ENCODE measurements around the gene CD59.

The CD59 gene

GRCh38 chr11:33685082-33685481 is 51.1 kb downstream of the CD59 start:
- TF ChIP-seq, protein P1, sequence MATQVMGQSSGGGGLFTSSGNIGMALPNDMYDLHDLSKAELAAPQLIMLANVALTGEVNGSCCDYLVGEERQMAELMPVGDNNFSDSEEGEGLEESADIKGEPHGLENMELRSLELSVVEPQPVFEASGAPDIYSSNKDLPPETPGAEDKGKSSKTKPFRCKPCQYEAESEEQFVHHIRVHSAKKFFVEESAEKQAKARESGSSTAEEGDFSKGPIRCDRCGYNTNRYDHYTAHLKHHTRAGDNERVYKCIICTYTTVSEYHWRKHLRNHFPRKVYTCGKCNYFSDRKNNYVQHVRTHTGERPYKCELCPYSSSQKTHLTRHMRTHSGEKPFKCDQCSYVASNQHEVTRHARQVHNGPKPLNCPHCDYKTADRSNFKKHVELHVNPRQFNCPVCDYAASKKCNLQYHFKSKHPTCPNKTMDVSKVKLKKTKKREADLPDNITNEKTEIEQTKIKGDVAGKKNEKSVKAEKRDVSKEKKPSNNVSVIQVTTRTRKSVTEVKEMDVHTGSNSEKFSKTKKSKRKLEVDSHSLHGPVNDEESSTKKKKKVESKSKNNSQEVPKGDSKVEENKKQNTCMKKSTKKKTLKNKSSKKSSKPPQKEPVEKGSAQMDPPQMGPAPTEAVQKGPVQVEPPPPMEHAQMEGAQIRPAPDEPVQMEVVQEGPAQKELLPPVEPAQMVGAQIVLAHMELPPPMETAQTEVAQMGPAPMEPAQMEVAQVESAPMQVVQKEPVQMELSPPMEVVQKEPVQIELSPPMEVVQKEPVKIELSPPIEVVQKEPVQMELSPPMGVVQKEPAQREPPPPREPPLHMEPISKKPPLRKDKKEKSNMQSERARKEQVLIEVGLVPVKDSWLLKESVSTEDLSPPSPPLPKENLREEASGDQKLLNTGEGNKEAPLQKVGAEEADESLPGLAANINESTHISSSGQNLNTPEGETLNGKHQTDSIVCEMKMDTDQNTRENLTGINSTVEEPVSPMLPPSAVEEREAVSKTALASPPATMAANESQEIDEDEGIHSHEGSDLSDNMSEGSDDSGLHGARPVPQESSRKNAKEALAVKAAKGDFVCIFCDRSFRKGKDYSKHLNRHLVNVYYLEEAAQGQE (IDR thresholded peaks at IDR 0.05; ENCODE audit: insufficient read depth in 1 of 2, low read depth in 2 of 2, low read length in 2 of 2) = no peak
- TF ChIP-seq SIN3A (IDR thresholded peaks at IDR 0.05; ENCODE audit: borderline replicate concordance, insufficient read depth, low read length) (no peak), FOXP2 (optimal IDR thresholded peaks at IDR 0.05; ENCODE audit: borderline replicate concordance, extremely low read depth, extremely low read length, insufficient read depth) (no peak), POLR2AphosphoS5 (IDR thresholded peaks at IDR 0.05; ENCODE audit: low read depth, low read length) (no peak), TAF1 (IDR thresholded peaks at IDR 0.05; ENCODE audit: borderline replicate concordance, insufficient read depth, low read length) (no peak)

- TF ChIP-seq, protein P1 (IDR thresholded peaks at IDR 0.05; ENCODE audit: insufficient read depth in 1 of 2, low read depth in 2 of 2, low read length in 2 of 2) = no peak
- no peak for TF ChIP-seq FOXP2 (optimal IDR thresholded peaks at IDR 0.05; ENCODE audit: borderline replicate concordance, extremely low read depth, extremely low read length, insufficient read depth)
Observed at GRCh38 chr11:33684003-33684706, 52.1 kb downstream of the CD59 start.

DNA sequence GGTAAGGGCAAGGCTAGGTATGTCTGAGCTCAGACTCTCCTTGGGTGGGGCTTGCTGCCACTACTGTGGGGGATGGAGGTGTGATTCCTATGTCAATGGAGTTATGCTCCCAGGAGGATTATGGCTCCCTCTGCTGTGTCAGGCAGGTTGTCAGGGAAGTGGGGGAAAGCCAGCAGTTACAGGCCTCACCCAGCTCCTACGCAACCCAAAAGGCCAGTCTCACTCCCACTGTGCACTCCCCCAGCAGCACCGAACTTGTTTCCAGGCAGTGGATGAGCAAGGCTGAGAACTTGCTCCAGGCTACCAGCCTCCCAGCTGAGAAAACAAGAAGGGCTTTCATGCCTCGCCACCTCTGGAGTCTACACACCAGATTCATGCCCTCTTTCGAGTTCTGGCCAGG is 53.8 kb downstream of the CD59 start:
- TF ChIP-seq SIN3A (IDR thresholded peaks at IDR 0.05; ENCODE audit: borderline replicate concordance, insufficient read depth, low read length) (no peak), FOXP2 (optimal IDR thresholded peaks at IDR 0.05; ENCODE audit: borderline replicate concordance, extremely low read depth, extremely low read length, insufficient read depth) (no peak), TAF1 (IDR thresholded peaks at IDR 0.05; ENCODE audit: borderline replicate concordance, insufficient read depth, low read length) (no peak), POLR2AphosphoS5 (IDR thresholded peaks at IDR 0.05; ENCODE audit: low read depth, low read length) (no peak)
- TF ChIP-seq, protein P1 (IDR thresholded peaks at IDR 0.05; ENCODE audit: insufficient read depth in 1 of 2, low read depth in 2 of 2, low read length in 2 of 2) = no peak

DNA sequence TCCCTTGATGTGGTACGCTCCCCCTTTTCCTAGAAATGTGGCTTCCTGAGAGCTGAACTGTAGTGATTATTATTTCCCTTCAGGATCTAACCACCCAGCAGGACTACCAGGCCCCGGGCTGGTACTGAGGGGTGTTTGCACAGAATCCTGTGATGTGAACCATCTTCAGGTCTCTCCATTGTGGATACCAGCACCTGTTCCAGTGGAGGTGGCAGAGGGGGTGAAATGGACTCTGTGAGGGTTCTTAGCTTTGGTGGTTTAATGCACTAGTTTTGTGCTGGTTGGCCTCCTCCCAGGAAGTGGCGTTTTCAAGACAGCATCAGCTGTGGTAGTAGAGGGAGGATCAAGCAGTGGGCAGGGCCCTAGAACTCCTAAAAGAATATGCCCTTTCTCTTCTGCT is 54.2 kb downstream of the CD59 start:
- TF ChIP-seq TAF1 (IDR thresholded peaks at IDR 0.05; ENCODE audit: borderline replicate concordance, insufficient read depth, low read length) (no peak), FOXP2 (optimal IDR thresholded peaks at IDR 0.05; ENCODE audit: borderline replicate concordance, extremely low read depth, extremely low read length, insufficient read depth) (no peak), SIN3A (IDR thresholded peaks at IDR 0.05; ENCODE audit: borderline replicate concordance, insufficient read depth, low read length) (no peak), POLR2AphosphoS5 (IDR thresholded peaks at IDR 0.05; ENCODE audit: low read depth, low read length) (no peak)
- TF ChIP-seq, protein P1 (IDR thresholded peaks at IDR 0.05; ENCODE audit: insufficient read depth in 1 of 2, low read depth in 2 of 2, low read length in 2 of 2) = no peak
